Fibroblast of peridontal ligament (primary cell): Measurements from ENCODE around the gene MYH4.

Experiments
- DNase-seq: peaks from one replicate; pipeline ENCODE4 v3.0.0-alpha.2; 2010; ENCODE audit errors: extremely low read depth

The MYH4 gene

DNA sequence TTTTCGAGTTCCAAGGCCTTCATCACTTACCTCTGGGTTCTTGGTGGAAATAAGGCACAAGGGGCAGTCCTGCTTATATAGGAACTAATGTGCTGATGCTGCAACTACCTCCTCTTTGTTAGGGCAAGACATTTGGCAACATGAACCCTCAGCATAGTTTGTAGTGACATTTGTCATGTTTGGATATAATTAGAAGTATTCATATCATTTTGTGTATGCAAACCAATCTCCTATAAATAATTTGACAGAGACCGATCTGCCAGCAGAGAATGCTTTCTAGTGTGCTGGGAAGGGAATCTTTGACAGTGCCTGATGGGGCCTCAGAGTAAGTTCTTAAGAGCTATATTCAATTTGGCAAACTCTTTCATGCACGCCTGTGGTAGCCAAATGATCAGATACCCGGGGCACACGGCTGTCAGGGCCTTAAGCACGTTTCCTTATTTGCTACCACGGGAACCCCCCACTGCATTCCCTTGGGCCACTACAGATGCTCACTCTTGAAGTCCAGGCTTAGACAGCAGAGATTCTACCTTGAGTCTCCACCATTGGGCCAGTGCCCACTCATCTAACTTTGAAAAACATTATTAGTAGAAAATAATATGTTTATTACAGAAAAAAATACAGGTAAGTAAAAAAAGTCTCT, 47.3 kb downstream of the MYH4 start, which contains the start of gene MYH8:
TSS of gene MYH8 (minus strand) at position 51 of the 643 bp plus-strand sequence. CDS start 1,723 bp downstream, outside the sequence.
- no peak for DNase-seq

DNA sequence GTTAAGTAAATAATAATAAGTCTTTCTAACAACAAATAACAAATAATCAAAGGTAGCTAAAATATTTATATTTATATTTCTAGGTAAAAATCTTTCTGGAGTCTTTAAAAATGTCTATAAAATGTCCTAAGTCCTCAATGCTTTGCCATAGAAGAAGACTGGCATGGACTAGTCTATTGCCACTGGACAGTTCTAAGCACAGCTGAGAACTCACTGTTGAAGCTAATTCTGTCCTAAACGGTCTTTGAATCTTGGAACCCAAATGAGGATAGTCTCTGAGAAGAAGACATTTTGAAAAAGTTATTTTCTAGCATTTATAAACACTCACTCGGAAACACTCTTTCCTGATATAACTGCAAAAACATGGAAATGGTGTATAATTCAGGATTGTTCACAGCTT, 48.1 kb downstream of the MYH4 start:
- DNase-seq = no peak

GRCh38 chr17:10420811-10421210, 48.5 kb downstream of the MYH4 start:
- DNase-seq = no peak

DNA sequence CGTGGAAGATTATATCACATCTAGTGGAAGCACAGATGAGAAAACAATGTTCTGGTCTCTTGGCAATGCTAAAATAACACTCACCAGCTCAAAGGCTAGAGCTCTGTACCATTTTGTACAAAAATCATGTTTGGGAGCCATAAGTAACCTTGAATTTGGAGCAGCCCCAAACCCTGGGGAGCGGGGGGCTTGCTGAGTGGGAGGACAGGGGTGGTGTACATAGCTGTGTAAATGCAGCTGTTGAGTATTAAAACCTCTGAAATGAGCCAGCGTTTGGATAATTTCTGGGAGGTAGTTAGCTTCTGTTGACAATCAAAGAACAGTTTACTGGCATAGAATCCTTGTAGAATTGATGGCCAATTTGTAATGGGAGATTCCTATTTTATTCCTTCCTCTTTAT, 51.9 kb downstream of the MYH4 start:
- no peak for DNase-seq

DNA sequence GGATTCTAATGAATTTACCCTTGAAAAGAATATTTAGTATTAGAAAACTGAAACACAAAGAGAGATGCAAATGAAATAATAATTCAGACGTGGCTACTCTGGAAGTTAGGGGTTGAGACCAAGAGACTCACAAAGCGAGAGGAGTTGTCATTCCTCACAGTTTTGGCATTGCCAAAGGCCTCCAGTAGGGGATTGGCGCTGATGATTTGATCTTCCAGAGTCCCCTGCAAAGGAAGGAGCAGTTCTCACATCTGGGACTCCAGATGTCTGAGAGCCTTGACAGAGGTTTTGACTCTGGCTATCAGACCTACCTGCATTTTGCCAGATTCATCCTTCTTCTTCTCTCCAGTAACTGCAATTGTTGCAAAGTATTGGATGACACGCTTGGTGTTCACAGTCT, 54.2 kb downstream of the MYH4 start:
- DNase-seq = no peak

GRCh38 chr17:10403589-10403988, 65.8 kb downstream of the MYH4 start:
- DNase-seq = no peak

DNA sequence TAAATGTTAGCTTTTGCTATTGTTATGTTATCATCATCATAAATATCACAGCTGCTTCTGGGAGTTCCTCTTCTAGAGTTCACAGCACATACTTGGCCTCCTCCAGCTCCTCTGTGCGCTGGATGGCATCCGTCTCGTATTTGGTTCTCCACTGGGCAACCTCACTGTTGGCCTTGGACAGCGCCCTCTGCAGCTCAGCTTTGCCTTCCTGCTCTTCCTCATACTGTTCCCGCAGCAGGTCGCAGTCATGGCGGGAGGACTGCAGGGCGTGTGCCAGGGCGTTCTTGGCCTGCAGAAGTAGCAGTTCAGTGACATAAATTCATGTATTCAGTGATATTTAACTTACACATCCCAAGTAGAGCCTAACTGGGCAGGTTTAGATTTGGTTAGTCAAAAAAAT, 71.0 kb downstream of the MYH4 start:
- DNase-seq = no peak

GRCh38 chr17:10396524-10397163, 72.7 kb downstream of the MYH4 start:
- DNase-seq = no peak

GRCh38 chr17:10394201-10394887, 75.0 kb downstream of the MYH4 start:
- no peak for DNase-seq
